ENCODE measurements around the gene FTO. TPM values are rescaled to one million over a fixed set of nuclear protein-coding genes. Genes with fewer than 3 reads are reported as not detected.

The FTO gene
- total and polyA plus RNA-seq, 2 experiments from 2014 or later = 46.8 to 77.7 TPM

- Histone ChIP-seq H3K4me2 (no peak overlapping the region), H3K36me3 (replicated peaks; ENCODE audit: insufficient read depth, low read depth) (no peaks in the 10 kb centered on the region), H3K27me3 (no peaks in the 10 kb centered on the region), H3K9me2 (replicated peaks; ENCODE audit: insufficient read depth) (no peaks in the 10 kb centered on the region), H3K9me3 (ENCODE audit: low read depth) (no peaks in the 10 kb centered on the region), H3K4me1 (ENCODE audit: insufficient read depth) (peaks cover 8% of the 10 kb centered on the region), H3K79me2 (no peaks in the 10 kb centered on the region), H2AFZ (no peak overlapping the region), H3K27ac (no peak overlapping the region), H4K20me1 (ENCODE audit: insufficient read depth, poor library complexity, severe bottlenecking) (no peaks in the 10 kb centered on the region), H3K4me3 (no peak overlapping the region)
- 92% methylated on average over 5 of the region's 5 CpGs for WGBS (ENCODE audit: low lambda C conversion rate, missing lambda C conversion rate)
- TF ChIP-seq CTCF (IDR thresholded peaks at IDR 0.05; ENCODE audit: poor library complexity) = no peak
- TF ChIP-seq EZH2 (IDR thresholded peaks at IDR 0.05; ENCODE audit: borderline replicate concordance) = no peak
- no peak for TF ChIP-seq EZH2phosphoT487 (IDR thresholded peaks at IDR 0.05; ENCODE audit: low read depth, severe bottlenecking, unreplicated experiment)
- no peak for DNase-seq (ENCODE audit: low spot score)
Observed at GRCh38 chr16:53946746-53947386, 242.9 kb downstream of the FTO start.

- TF ChIP-seq EZH2 (IDR thresholded peaks at IDR 0.05; ENCODE audit: borderline replicate concordance) = no peak
- no peak for TF ChIP-seq CTCF (IDR thresholded peaks at IDR 0.05; ENCODE audit: poor library complexity)
- no peak for TF ChIP-seq EZH2phosphoT487 (IDR thresholded peaks at IDR 0.05; ENCODE audit: low read depth, severe bottlenecking, unreplicated experiment)
- Histone ChIP-seq H3K4me1 (ENCODE audit: insufficient read depth) (peaks cover 10% of the 10 kb centered on the region), H3K27ac (no peak overlapping the region), H3K79me2 (no peaks in the 10 kb centered on the region), H3K36me3 (replicated peaks; ENCODE audit: insufficient read depth, low read depth) (no peaks in the 10 kb centered on the region), H3K9me3 (ENCODE audit: low read depth) (no peaks in the 10 kb centered on the region), H3K27me3 (no peaks in the 10 kb centered on the region), H4K20me1 (ENCODE audit: insufficient read depth, poor library complexity, severe bottlenecking) (no peaks in the 10 kb centered on the region), H3K9me2 (replicated peaks; ENCODE audit: insufficient read depth) (no peaks in the 10 kb centered on the region), H3K4me2 (no peak overlapping the region), H3K4me3 (no peak overlapping the region), H2AFZ (no peak overlapping the region)
- WGBS (ENCODE audit: low lambda C conversion rate, missing lambda C conversion rate) = 83% methylated on average over 7 of the region's 7 CpGs
- DNase-seq (ENCODE audit: low spot score) = no peak
Observed at GRCh38 chr16:53947642-53948041, 243.7 kb downstream of the FTO start.

- DNase-seq (ENCODE audit: low spot score) = no peak
- Histone ChIP-seq H4K20me1 (ENCODE audit: insufficient read depth, poor library complexity, severe bottlenecking) (no peaks in the 10 kb centered on the region), H3K27ac (no peak overlapping the region), H3K9me3 (ENCODE audit: low read depth) (no peaks in the 10 kb centered on the region), H3K9me2 (replicated peaks; ENCODE audit: insufficient read depth) (no peaks in the 10 kb centered on the region), H2AFZ (no peak overlapping the region), H3K4me2 (no peak overlapping the region), H3K36me3 (replicated peaks; ENCODE audit: insufficient read depth, low read depth) (no peaks in the 10 kb centered on the region), H3K4me1 (ENCODE audit: insufficient read depth) (peaks cover 7% of the 10 kb centered on the region), H3K27me3 (no peaks in the 10 kb centered on the region), H3K79me2 (no peaks in the 10 kb centered on the region), H3K4me3 (no peak overlapping the region)
- 95% methylated on average over 4 of the region's 4 CpGs for WGBS (ENCODE audit: low lambda C conversion rate, missing lambda C conversion rate)
- TF ChIP-seq EZH2phosphoT487 (IDR thresholded peaks at IDR 0.05; ENCODE audit: low read depth, severe bottlenecking, unreplicated experiment) (no peak), CTCF (IDR thresholded peaks at IDR 0.05; ENCODE audit: poor library complexity) (no peak), EZH2 (IDR thresholded peaks at IDR 0.05; ENCODE audit: borderline replicate concordance) (no peak)
Observed at GRCh38 chr16:53948326-53948725, 244.4 kb downstream of the FTO start.

Measured in hepatocyte (in vitro differentiated cells).